Measurements from ENCODE around the gene UBA3.

The UBA3 gene

GRCh38 chr3:69033470-69033869 is 46.7 kb downstream of the UBA3 start:
- no peak overlapping the region for H3K4me3 ChIP-seq (replicated peaks; ENCODE audit: low read depth, low read length)
- TF ChIP-seq, protein P1, sequence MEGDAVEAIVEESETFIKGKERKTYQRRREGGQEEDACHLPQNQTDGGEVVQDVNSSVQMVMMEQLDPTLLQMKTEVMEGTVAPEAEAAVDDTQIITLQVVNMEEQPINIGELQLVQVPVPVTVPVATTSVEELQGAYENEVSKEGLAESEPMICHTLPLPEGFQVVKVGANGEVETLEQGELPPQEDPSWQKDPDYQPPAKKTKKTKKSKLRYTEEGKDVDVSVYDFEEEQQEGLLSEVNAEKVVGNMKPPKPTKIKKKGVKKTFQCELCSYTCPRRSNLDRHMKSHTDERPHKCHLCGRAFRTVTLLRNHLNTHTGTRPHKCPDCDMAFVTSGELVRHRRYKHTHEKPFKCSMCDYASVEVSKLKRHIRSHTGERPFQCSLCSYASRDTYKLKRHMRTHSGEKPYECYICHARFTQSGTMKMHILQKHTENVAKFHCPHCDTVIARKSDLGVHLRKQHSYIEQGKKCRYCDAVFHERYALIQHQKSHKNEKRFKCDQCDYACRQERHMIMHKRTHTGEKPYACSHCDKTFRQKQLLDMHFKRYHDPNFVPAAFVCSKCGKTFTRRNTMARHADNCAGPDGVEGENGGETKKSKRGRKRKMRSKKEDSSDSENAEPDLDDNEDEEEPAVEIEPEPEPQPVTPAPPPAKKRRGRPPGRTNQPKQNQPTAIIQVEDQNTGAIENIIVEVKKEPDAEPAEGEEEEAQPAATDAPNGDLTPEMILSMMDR (IDR thresholded peaks at IDR 0.05; ENCODE audit: low read depth, low read length, missing control alignments) = no peak
- no peak for DNase-seq (ENCODE audit: extremely low read depth, low read depth)

DNA sequence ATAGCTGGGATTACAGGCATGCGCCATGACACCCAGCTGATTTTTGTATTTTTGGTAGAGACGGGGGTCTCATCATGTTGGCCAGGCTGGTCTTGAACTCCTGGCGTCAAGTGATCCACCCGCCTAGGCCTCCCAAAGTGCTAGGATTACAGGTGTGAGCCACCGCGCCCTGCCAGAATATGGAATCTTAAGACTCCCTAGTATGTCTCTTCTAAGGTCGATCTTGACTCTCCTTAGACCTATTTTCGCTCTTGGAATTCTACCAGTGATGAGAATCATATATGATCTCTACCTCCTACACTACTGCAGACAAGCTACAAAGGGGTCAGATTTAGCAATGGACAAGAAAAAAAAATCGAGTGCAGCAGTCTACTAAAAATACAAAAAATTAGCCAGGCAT is 47.4 kb downstream of the UBA3 start:
- TF ChIP-seq, protein P1 (IDR thresholded peaks at IDR 0.05; ENCODE audit: low read depth, low read length, missing control alignments) = no peak
- no peak overlapping the region for H3K4me3 ChIP-seq (replicated peaks; ENCODE audit: low read depth, low read length)
- DNase-seq (ENCODE audit: extremely low read depth, low read depth) = no peak

DNA sequence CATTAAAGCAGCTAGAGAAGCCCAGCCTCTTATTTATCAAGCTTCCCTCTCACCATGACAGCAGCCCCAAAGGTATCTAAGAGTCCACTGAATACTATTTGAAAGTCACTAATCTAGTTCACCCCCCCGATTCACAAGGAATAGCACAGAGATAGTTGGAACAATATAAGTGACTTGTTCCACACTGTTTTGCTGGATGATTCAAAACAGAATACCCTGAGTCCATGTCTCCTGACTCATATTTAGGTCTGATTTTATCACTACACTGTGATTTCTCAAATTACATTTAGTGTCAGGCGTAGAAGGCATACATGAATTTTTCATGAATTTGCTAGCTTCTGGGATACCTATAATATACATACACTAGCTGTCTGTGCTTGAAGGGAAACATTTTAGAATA is 48.0 kb downstream of the UBA3 start:
- TF ChIP-seq, protein P1 (IDR thresholded peaks at IDR 0.05; ENCODE audit: low read depth, low read length, missing control alignments) = no peak
- no peak for DNase-seq (ENCODE audit: extremely low read depth, low read depth)
- no peak overlapping the region for H3K4me3 ChIP-seq (replicated peaks; ENCODE audit: low read depth, low read length)

- H3K4me3 ChIP-seq (replicated peaks; ENCODE audit: low read depth, low read length) = no peak overlapping the region
- TF ChIP-seq, protein P1 (IDR thresholded peaks at IDR 0.05; ENCODE audit: low read depth, low read length, missing control alignments) = no peak
- no peak for DNase-seq (ENCODE audit: extremely low read depth, low read depth)
Observed at GRCh38 chr3:69031635-69032034, 48.5 kb downstream of the UBA3 start.

DNA sequence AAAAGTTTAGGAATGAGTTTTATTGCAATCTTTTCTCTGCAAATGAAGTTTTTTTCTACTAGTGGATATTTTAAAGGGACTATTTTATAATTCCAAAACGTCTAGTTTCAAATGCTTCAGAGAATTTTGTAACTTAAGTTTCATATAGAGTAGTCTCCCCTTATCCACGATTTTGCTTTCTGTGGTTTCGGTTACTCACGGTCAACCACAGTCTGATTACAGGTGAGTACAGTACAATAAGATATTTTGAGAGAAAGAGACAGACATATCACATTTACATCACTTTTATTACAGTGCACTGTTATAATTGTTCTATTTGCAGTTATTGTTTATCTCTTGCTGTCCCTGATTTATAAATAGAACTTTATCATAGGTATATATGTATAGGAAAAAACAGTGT is 59.3 kb downstream of the UBA3 start:
- DNase-seq (ENCODE audit: extremely low read depth, low read depth) = no peak
- no peak overlapping the region for H3K4me3 ChIP-seq (replicated peaks; ENCODE audit: low read depth, low read length)
- TF ChIP-seq, protein P1 (IDR thresholded peaks at IDR 0.05; ENCODE audit: low read depth, low read length, missing control alignments) = no peak

DNA sequence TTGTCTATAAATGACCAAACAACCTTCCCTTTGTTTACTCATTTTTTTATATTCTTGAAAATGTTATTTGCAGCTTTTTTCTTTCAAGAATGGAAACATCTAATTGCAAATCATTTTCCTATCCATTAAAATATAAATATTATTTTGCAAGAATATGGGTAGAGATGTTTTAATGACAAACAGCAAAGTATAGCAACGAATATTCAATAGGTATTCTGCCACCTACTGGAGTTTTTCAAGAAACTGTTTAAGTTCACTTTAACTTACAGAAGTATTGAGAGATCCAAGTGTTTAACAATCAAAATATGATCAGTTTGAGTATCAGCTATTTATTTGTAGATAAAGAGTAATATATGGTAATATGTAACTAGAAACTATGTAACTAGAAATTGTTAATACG is 59.7 kb downstream of the UBA3 start:
- no peak for DNase-seq (ENCODE audit: extremely low read depth, low read depth)
- TF ChIP-seq, protein P1 (IDR thresholded peaks at IDR 0.05; ENCODE audit: low read depth, low read length, missing control alignments) = no peak
- H3K4me3 ChIP-seq (replicated peaks; ENCODE audit: low read depth, low read length) = no peak overlapping the region

- TF ChIP-seq, protein P1 (IDR thresholded peaks at IDR 0.05; ENCODE audit: low read depth, low read length, missing control alignments) = no peak
- no peak overlapping the region for H3K4me3 ChIP-seq (replicated peaks; ENCODE audit: low read depth, low read length)
- DNase-seq (ENCODE audit: extremely low read depth, low read depth) = no peak
Observed at GRCh38 chr3:69016901-69017300, 63.3 kb downstream of the UBA3 start.

Data from HFF-Myc (cell line).